ENCODE data around the gene SIM2. TPM values are rescaled to one million over a fixed set of nuclear protein-coding genes. Genes with fewer than 3 reads are reported as not detected.

Gene SIM2
- total and polyA plus RNA-seq, 2 experiments from 2014 or later: 0.16 to 0.49 TPM

DNA sequence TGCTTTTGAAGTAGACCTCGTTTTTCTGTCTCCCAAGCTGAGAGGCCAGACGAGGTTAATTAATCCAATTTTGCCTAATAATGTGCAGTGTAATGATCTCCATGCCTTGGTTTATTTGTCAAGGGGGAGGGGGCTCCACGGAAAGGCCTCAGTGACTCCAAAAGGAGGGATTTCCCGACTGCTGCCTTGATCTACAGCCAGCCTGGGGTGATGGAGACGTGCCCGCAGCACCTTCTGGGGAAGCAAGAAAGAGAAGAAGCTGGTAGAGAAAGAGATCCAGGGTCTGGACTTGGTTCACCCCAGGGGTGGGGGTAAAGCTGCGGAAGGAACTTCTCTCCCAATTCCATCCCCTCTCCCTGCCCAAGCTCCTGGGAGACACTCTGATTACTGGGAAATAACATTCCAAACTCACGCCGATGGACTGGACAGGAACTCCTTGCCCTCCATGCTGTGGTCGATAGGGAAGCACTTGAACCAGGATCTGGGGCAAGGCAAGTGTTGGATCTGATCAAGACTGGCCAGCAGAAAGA lies 44.1 kb upstream of the SIM2 start (continued):
- TF ChIP-seq, protein P1, sequence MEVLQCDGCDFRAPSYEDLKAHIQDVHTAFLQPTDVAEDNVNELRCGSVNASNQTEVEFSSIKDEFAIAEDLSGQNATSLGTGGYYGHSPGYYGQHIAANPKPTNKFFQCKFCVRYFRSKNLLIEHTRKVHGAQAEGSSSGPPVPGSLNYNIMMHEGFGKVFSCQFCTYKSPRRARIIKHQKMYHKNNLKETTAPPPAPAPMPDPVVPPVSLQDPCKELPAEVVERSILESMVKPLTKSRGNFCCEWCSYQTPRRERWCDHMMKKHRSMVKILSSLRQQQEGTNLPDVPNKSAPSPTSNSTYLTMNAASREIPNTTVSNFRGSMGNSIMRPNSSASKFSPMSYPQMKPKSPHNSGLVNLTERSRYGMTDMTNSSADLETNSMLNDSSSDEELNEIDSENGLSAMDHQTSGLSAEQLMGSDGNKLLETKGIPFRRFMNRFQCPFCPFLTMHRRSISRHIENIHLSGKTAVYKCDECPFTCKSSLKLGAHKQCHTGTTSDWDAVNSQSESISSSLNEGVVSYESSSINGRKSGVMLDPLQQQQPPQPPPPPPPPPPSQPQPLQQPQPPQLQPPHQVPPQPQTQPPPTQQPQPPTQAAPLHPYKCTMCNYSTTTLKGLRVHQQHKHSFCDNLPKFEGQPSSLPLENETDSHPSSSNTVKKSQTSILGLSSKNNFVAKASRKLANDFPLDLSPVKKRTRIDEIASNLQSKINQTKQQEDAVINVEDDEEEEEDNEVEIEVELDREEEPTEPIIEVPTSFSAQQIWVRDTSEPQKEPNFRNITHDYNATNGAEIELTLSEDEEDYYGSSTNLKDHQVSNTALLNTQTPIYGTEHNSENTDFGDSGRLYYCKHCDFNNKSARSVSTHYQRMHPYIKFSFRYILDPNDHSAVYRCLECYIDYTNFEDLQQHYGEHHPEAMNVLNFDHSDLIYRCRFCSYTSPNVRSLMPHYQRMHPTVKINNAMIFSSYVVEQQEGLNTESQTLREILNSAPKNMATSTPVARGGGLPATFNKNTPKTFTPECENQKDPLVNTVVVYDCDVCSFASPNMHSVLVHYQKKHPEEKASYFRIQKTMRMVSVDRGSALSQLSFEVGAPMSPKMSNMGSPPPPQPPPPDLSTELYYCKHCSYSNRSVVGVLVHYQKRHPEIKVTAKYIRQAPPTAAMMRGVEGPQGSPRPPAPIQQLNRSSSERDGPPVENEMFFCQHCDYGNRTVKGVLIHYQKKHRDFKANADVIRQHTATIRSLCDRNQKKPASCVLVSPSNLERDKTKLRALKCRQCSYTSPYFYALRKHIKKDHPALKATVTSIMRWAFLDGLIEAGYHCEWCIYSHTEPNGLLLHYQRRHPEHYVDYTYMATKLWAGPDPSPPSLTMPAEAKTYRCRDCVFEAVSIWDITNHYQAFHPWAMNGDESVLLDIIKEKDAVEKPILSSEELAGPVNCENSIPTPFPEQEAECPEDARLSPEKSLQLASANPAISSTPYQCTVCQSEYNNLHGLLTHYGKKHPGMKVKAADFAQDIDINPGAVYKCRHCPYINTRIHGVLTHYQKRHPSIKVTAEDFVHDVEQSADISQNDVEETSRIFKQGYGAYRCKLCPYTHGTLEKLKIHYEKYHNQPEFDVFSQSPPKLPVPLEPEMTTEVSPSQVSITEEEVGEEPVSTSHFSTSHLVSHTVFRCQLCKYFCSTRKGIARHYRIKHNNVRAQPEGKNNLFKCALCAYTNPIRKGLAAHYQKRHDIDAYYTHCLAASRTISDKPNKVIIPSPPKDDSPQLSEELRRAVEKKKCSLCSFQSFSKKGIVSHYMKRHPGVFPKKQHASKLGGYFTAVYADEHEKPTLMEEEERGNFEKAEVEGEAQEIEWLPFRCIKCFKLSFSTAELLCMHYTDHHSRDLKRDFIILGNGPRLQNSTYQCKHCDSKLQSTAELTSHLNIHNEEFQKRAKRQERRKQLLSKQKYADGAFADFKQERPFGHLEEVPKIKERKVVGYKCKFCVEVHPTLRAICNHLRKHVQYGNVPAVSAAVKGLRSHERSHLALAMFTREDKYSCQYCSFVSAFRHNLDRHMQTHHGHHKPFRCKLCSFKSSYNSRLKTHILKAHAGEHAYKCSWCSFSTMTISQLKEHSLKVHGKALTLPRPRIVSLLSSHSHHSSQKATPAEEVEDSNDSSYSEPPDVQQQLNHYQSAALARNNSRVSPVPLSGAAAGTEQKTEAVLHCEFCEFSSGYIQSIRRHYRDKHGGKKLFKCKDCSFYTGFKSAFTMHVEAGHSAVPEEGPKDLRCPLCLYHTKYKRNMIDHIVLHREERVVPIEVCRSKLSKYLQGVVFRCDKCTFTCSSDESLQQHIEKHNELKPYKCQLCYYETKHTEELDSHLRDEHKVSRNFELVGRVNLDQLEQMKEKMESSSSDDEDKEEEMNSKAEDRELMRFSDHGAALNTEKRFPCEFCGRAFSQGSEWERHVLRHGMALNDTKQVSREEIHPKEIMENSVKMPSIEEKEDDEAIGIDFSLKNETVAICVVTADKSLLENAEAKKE (CRISPR knock-in tag; IDR thresholded peaks at IDR 0.05): no peak
- TF ChIP-seq NANOG (IDR thresholded peaks at IDR 0.05; ENCODE audit: borderline replicate concordance): no peak
- TF ChIP-seq, protein P2, sequence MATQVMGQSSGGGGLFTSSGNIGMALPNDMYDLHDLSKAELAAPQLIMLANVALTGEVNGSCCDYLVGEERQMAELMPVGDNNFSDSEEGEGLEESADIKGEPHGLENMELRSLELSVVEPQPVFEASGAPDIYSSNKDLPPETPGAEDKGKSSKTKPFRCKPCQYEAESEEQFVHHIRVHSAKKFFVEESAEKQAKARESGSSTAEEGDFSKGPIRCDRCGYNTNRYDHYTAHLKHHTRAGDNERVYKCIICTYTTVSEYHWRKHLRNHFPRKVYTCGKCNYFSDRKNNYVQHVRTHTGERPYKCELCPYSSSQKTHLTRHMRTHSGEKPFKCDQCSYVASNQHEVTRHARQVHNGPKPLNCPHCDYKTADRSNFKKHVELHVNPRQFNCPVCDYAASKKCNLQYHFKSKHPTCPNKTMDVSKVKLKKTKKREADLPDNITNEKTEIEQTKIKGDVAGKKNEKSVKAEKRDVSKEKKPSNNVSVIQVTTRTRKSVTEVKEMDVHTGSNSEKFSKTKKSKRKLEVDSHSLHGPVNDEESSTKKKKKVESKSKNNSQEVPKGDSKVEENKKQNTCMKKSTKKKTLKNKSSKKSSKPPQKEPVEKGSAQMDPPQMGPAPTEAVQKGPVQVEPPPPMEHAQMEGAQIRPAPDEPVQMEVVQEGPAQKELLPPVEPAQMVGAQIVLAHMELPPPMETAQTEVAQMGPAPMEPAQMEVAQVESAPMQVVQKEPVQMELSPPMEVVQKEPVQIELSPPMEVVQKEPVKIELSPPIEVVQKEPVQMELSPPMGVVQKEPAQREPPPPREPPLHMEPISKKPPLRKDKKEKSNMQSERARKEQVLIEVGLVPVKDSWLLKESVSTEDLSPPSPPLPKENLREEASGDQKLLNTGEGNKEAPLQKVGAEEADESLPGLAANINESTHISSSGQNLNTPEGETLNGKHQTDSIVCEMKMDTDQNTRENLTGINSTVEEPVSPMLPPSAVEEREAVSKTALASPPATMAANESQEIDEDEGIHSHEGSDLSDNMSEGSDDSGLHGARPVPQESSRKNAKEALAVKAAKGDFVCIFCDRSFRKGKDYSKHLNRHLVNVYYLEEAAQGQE (IDR thresholded peaks at IDR 0.05; ENCODE audit: unreplicated experiment): no peak
- no peak for TF ChIP-seq ZNF114 (CRISPR knock-in tag; IDR thresholded peaks at IDR 0.05)
- TF ChIP-seq EZH2phosphoT487 (IDR thresholded peaks at IDR 0.05; ENCODE audit: unreplicated experiment): no peak

DNA sequence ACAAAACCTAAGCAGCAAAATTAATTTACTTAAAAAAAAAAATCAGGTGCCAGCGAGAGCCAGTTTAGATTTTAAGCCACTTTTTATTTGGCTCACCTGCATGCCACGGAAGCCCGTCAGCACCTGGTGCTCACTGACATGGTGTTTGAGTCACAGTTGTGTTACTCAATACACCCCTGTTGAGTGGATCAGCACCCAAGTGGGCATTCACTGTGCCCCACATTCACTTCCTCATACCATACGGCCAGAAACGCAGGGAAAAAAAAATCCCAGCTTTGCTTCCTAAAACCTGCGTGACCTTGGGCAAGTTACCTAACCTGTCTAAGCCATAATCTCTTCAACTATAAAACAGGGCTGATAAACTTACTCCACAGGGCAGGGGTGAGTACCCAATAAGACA lies 42.8 kb upstream of the SIM2 start:
- Histone ChIP-seq H3K4me3 (no peak overlapping the region), H3K79me2 (replicated peaks; ENCODE audit: insufficient read depth) (no peaks in the 10 kb centered on the region), H3K9me2 (ENCODE audit: insufficient read depth) (0 out of 2 replicates have a peak, but pooled peaks cover 2% of the 10 kb centered on the region), H3F3A (replicated peaks; ENCODE audit: low read depth) (no peaks in the 10 kb centered on the region), H3K27me3 (ENCODE audit: insufficient read depth) (no peaks in the 10 kb centered on the region), H3K36me3 (ENCODE audit: insufficient read depth) (no peaks in the 10 kb centered on the region), H3K27ac (ENCODE audit: low read depth) (no peak overlapping the region), H2AFZ (no peak overlapping the region), H3K4me1 (ENCODE audit: insufficient read depth) (no peaks in the 10 kb centered on the region), H4K20me1 (replicated peaks; ENCODE audit: insufficient read depth) (no peaks in the 10 kb centered on the region), H3K4me2 (no peak overlapping the region)
- H3K36me3 Mint-ChIP-seq (ENCODE audit: low read depth): no peaks in the 10 kb centered on the region
- H3K9me3 Mint-ChIP-seq: no peaks in the 10 kb centered on the region; the same call in 2 of the 3 replicates
- DNase-seq (ENCODE audit: low spot score) (no peak), ATAC-seq (no peak)
- H3K4me3 Mint-ChIP-seq: no peak overlapping the region
- H3K27ac Mint-ChIP-seq: no peak overlapping the region
- H3K27me3 Mint-ChIP-seq (ENCODE audit: insufficient read depth, low read depth, poor library complexity): peaks cover 3% of the 10 kb centered on the region
- H3K4me1 Mint-ChIP-seq: no peaks in the 10 kb centered on the region
- TF ChIP-seq EZH2phosphoT487 (IDR thresholded peaks at IDR 0.05; ENCODE audit: unreplicated experiment) (no peak), POLR2AphosphoS5 (IDR thresholded peaks at IDR 0.05; ENCODE audit: low read depth) (no peak), NANOG (IDR thresholded peaks at IDR 0.05; ENCODE audit: borderline replicate concordance) (no peak), JUNB (IDR thresholded peaks at IDR 0.05; ENCODE audit: unreplicated experiment) (no peak), EZH2 (IDR thresholded peaks at IDR 0.05; ENCODE audit: low read depth, unreplicated experiment) (no peak), STAT1 (IDR thresholded peaks at IDR 0.05; ENCODE audit: unreplicated experiment) (no peak)
- TF ChIP-seq, protein P3, sequence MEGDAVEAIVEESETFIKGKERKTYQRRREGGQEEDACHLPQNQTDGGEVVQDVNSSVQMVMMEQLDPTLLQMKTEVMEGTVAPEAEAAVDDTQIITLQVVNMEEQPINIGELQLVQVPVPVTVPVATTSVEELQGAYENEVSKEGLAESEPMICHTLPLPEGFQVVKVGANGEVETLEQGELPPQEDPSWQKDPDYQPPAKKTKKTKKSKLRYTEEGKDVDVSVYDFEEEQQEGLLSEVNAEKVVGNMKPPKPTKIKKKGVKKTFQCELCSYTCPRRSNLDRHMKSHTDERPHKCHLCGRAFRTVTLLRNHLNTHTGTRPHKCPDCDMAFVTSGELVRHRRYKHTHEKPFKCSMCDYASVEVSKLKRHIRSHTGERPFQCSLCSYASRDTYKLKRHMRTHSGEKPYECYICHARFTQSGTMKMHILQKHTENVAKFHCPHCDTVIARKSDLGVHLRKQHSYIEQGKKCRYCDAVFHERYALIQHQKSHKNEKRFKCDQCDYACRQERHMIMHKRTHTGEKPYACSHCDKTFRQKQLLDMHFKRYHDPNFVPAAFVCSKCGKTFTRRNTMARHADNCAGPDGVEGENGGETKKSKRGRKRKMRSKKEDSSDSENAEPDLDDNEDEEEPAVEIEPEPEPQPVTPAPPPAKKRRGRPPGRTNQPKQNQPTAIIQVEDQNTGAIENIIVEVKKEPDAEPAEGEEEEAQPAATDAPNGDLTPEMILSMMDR (conservative IDR thresholded peaks at IDR 0.05; ENCODE audit: low read depth in 2 of 2): no peak
